Activated T-helper 9 cell treated with anti-CD3 and anti-CD28 coated beads, Interleukin-2, amount 50 U/mL, for 16 hours (primary cell): ENCODE results near the gene PGLYRP3.

Source experiments
- DNase-seq: peaks from one replicate; pipeline ENCODE4 v3.0.0-alpha.2; 2020; ENCODE audit warnings: low read depth

Gene PGLYRP3, protein sequence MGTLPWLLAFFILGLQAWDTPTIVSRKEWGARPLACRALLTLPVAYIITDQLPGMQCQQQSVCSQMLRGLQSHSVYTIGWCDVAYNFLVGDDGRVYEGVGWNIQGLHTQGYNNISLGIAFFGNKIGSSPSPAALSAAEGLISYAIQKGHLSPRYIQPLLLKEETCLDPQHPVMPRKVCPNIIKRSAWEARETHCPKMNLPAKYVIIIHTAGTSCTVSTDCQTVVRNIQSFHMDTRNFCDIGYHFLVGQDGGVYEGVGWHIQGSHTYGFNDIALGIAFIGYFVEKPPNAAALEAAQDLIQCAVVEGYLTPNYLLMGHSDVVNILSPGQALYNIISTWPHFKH

DNA sequence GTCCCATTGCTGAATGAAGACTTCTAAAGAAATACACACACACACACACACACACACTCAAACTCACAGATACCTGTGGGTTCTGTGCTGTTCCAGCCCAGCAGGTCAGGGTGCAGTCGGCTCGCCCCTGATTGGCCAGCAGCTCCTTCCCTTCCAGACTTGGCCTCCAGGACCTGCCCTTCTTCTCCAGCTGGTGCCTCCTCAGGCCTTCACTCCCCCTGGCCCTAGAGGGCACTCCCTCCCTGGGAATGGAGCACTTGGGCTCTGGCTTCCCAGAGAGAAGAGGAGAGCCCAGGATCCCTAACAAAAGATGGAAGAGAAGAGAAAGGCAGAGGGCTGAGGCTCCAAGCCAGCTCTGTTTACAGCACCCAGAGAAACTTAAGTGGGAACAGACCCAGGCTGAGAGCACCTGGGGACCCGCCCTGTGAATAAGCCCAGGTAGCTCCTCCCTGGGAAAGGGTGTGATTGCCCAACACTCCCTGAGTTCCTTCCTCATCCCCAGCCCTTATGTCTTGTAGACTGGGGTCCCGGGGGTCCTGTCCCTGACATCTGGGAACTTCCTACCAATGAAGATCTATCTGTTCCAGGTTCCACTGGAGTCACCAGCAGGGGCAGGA, at the start of gene PGLYRP3:
Gene PGLYRP3, minus strand, starts transcription at position 383 of the 617 bp plus-strand sequence. CDS start 2,287 bp downstream, outside the sequence.
- DNase-seq = no peak

DNA sequence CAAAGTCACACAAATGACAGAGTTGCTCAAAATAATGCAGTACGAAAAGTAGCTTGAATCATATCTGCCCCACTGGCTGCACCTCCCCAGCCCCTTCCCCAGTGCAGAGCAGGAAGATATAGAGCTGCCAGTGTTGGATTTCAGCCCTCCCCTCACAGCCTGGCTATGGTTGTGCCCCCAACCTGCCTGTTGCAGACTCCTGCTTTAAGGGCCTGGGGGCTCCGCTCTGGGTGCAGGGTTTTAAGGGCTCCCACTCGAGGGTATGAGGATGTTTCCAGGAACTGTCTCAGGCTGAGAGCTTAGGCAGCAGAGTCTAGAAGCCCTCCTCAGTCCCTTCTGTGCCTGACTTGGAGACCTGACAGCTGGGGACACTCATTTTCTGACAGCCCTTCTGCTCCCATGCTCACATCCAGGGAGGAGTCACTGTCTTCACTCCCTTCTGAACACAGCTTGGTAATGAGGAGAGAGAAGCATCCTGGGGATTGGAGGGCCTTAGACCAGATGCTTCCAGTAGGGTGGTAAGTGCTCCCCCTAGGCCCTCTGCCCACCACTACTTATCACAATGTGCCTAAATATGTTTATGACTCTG, 49.5 kb upstream of the PGLYRP3 start:
- no peak for DNase-seq

DNA sequence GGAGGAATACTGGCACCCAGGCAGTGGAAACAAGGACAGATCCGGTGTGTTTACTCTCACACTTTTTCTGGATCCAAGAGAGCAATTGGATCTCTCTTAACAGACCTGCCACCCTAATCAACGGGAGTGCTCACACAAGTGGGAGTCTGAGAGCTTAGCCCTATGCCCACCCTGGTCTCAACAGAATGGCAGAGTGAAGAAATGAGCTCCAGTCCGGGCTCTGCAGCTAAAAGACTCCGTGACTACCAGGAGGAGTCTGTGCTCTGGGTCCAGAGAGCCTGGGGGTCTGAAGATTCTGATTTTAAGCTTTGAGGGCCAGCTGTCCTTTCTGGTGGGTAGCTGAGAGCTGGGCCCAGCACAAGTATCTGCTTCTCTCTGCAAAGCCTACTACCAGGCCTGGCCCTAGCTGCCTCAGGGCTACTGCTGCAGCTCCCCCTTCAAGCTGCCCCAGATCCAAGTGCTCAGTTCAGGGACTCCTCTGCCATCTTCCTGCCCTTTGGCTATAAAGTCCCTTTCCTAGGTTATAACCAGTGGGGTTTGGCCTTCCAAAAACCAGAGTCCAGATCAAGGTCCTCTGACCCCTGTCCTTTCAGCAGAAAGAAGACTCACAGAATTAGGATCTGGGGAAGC, 48.8 kb upstream of the PGLYRP3 start:
- no peak for DNase-seq

DNA sequence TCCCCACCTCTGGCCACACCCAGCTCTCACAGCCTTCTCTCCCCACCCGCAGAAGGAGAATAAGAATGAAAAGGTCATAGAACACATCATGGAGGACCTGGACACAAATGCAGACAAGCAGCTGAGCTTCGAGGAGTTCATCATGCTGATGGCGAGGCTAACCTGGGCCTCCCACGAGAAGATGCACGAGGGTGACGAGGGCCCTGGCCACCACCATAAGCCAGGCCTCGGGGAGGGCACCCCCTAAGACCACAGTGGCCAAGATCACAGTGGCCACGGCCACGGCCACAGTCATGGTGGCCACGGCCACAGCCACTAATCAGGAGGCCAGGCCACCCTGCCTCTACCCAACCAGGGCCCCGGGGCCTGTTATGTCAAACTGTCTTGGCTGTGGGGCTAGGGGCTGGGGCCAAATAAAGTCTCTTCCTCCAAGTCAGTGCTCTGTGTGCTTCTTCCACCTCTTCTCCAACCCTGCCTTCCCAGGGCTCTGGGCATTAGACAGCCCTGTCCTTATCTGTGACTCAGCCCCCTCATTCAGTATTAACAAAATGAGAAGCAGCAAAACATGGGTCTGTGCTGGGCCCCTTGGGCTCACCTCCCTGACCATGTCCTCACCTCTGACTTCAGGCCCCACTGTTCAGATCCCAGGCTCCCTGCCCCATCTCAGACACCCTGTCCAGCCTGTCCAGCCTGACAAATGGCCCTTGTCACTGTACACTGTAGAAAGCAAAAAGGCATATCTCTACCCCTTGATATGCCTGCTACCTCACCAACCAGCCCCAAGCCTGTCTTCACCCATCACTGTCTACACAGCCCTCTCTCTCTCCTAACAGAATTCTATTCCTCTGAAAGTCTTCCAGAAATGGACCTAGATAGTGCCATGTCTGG, 48.1 kb upstream of the PGLYRP3 start:
- DNase-seq = no peak

DNA sequence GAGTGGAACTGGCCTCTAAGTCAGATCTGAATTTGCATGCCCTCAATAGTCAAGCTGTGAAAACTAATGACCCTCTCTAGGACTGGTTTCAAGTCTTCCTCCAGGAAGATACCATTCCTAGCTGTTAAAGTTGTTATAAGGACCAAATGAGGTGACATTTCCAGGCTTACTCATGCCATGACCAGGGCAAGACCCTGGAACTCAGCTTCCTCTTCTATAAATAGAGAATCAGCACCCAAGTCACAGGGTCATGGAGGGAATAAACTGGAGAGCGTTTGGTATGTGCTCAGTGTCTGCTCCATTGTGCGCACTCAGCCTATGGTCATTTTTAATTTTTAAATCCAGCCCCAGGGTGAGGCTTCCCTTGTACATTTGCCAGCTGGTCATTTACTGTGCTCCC, 47.4 kb upstream of the PGLYRP3 start:
- DNase-seq = no peak

DNA sequence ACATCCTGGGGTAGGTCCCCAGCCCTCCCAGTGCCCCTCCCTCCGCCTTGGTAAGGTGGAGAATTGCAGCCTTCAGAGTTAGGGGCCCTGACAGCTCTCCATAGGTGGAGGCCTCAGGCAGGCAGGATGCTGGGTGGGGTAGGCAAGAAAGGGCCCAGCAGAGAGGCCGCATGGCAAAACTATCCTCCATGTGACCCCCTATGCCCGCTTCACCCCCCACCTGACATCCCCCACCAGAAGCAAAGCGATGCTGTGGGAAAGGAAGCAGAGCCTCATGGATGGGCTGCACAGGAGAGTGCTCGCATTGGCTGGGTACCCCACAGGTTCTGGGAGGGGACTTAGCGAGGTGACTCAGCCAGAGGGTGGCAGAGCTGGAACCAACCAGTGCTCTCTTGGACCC, 46.5 kb upstream of the PGLYRP3 start:
- DNase-seq = no peak

DNA sequence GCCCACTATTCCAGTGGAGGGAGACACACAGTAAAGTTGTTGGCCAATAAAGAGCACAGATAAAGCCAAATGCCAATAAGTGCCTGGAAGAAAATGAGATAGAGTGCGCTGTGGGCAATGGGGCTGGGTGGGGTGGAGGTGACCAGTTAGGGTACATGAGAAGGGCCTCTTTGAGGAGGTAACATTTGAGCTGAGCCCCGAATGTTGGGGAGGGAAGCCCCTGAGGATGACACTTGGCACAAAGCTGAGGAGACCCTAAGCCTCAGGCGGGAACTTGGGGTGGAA, 45.9 kb upstream of the PGLYRP3 start:
- no peak for DNase-seq

DNA sequence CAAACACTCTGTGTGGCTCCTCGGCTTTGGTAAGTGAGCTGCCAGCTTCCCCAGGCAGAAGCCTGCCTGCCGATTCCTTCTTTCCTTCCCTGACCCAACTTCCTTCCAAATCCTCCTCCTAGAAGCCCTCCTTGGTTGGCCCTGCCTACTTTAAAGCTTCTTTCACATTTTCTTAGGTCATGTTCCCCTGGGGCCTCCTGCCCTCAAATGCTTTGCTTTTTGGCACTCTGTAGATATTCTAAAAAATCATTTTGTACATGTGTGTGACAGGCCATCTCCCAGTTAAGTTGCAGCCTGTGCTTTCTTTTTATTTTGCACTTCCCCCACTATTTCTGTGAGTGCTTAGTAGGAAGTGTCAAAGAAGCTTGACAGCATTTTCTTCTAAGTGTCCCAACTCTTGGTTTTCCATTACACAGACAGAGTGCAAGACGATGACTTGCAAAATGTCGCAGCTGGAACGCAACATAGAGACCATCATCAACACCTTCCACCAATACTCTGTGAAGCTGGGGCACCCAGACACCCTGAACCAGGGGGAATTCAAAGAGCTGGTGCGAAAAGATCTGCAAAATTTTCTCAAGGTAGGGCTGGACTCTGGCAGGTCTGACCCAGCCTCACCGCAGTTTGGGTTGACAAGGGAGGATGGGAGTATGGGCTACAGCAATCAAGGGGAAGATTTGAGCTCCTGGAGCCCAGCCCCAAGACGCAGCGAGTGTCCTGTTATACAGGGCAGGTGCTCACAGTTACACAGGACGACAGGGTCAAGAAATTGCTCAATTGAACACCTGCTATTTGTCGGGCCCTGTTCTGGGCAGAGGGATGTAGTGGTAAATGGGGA, 45.3 kb upstream of the PGLYRP3 start, which contains the start of gene S100A9:
Gene S100A9, plus strand, starts transcription at position 2 of the 838 bp plus-strand sequence. Its CDS starts 430 bp downstream, at position 432.
- no peak for DNase-seq

DNA sequence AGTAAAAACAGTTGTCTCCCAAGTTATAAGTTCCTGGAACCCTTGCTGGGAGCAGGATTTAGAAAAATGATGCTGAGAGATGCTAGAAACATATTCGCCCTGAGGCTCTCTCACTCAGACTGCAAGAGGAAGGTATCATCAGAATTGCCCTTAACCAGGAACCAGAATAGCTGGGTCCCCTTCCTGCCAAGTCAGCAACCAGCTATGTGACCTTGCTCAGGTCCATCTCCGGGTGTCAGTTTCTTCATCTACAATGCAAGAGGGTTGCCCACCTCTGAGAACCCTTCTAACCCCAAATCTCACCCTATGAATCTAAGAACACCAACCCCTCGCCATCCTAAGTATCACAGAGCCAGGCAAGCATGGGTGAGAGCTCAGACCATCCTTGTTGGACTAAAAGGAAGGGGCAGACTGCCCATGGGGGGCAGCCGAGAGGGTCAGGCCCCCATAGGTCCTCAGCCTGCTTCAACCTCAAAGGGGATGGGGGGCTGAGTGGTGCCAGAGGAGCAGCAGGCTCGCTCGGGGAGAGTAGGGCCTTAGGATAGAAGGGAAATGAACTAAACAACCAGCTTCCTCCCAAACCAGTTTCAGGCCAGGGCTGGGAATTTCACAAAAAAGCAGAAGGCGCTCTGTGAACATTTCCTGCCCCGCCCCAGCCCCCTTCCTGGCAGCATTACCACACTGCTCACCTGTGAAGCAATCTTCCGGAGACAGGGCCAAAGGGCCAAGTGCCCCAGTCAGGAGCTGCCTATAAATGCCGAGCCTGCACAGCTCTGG, 44.5 kb upstream of the PGLYRP3 start:
- no peak for DNase-seq

DNA sequence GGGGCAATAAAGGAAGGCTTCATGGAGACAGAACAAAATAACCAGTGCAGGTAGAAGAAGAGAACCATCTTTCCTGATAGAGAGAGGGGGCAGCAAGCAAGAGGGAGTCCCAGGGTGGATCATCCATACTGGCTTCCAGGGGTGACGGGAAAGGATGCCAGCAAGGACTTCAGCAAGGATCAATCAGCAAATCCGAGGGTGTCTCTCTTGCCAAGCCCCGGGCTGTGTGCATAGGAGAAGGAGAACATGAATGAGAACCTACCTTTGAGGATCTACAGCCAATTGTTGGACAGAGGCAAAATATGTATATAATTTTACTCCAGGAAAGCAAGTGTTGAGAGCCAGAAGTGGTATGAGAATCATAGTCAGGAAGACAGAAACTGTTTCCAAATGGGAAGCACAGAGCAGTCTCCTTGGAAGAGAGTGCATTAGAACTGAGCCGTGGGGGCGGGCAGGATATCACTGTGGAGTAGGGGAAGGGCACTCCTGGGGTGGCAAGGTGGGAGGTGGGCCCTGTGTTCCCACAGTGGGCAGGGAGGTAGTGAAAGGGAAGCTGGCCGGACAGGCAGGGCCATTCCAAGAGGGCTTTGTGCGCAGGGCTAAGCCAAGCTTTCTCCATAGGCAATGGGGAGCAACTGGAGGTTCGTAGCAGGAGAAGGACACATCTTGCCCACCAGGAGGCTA, 43.8 kb upstream of the PGLYRP3 start:
- DNase-seq = no peak

DNA sequence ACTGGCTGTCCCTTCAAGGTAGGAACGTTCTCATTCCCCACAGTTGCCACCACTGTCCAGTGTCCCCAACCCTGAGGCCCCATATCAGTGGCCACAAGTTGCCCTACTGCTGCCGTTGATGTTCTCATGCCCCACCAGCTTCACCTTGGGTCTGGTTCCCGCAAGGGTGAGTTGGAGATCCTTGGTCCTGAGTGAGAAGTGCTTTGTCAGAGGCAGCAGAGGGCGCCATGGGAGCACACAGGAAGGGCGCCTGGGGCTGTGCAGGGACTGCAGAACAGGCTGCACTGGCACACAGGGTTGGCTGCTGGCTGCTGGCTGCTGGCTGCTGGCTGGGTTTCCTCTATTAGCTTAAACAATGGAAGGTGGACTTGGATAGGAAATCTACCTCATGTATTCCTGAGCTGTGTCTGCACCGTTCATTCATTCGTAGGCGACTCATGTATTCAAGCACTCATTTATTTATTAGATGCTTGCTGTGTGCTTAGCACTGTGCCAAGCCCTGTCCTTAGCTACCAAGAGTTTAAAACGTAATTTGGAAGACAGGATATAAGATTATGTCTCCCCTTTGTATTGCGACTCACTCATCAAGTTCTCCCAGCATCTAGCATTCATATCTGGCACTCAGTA, 42.8 kb upstream of the PGLYRP3 start:
- DNase-seq = no peak

DNA sequence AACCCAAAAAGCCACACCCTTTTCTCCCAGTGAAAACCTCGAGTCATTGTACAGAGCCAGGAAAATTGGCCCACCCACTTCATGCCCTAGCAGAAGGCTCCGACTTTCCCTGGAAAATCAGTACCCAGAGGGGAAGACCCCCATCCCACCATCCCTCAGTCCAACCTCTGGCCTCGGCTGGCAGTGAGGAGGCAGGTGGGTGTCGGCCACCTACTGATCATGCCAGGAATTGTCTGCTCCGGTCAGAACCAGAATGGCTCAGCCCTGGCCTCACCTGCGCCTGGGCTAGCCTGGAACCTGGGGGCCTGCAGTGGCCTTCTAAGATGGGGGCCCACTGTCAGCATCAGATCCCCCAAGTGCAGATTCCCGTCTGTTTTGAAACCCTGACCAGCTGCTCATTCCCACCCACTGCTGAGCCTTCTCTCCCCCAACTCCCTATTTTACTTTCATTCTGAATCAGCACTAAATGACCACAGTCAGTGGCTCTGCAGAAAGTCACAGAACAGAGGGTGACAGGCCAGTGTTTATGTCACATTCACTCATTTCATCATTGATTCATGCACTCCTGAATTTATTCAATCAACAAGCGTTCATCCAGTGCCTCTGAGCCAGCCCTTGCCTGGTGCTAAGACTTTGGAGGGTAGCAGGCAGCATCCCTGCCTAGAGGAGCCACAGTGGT, 41.9 kb upstream of the PGLYRP3 start:
- DNase-seq = no peak

DNA sequence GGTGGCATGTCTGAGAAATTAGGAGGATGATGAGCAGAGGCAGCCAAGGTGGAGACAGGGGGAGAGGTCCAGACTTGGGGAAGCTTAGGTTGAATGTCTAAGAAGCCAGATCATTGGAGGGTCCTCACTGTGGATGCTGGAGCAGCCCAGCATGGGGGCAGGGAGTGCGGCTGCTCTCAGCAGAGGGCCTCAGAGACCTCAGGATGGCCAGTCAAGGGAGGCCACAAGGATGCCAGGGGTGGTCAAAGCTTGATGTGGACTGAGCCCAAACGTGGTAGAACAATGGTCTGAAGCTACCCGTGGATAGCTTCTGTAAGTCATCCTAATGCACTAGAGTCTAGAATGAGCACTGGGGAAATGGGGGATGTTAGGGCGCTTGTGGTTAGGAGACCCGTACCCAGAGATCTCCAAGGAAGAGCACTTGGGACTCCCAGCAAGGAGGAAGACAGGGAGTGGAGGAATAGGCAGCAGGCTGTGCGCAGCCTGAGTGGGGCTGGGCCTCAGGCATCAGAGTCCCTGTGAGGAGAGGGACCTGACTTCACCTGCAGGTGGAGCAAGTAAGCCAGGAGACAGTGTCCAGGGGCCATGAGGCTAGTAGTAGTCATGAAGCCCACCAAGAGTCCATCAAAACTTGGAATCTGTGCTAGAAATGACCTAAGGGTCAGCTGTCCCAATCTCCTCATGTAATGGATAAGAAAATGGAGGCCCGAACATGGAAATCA, 40.6 kb upstream of the PGLYRP3 start:
- DNase-seq = no peak

DNA sequence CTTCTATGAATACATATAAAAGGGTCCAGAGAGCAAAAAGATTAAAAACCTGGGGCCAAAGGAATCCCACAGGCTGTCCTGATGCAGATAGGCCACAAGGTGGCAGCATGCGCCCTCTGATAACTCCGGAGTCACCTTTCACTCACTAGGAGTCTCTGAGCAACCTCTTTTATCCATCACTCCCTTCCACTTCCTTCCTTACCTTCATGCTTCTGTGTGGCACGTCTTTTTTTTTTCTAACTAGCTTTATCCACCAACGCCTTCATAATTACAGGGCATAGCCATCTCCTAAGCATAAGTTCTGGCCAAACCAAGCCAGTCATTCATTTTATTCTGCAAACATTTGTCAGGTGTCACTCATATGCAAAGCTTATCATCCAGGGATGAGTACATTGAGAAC, 39.8 kb upstream of the PGLYRP3 start:
- peak; percentile 37 for DNase-seq

DNA sequence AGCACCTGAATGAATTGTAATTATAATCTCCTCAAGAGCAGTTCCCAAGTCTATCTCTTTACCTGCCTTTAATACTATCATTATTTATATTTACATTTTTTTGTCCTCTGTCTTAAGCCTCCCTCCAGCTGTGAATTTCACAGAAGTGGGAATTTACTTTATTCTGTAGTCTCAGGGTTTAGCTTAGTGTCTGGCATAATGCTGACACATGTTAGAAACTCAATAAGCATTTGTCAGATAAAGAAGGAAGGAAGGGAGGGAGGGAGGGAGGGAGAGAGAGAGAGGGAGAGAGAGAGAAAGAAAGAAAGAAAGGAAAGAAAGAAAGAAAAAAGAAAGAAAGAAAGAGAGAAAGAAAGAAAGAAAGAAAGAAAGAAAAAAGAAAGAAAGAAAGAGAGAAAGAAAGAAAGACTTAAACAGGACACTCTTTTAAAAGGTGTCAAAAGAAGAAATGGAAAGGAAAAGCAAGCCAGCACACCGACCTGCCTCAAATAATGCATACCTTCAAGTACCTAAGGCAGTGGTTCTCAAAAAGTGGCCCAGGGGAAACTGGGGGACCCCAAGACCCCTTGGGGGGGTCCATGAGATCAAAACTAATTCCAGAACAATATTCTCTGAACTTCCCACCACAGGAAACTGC, 37.7 kb upstream of the PGLYRP3 start:
- no peak for DNase-seq

DNA sequence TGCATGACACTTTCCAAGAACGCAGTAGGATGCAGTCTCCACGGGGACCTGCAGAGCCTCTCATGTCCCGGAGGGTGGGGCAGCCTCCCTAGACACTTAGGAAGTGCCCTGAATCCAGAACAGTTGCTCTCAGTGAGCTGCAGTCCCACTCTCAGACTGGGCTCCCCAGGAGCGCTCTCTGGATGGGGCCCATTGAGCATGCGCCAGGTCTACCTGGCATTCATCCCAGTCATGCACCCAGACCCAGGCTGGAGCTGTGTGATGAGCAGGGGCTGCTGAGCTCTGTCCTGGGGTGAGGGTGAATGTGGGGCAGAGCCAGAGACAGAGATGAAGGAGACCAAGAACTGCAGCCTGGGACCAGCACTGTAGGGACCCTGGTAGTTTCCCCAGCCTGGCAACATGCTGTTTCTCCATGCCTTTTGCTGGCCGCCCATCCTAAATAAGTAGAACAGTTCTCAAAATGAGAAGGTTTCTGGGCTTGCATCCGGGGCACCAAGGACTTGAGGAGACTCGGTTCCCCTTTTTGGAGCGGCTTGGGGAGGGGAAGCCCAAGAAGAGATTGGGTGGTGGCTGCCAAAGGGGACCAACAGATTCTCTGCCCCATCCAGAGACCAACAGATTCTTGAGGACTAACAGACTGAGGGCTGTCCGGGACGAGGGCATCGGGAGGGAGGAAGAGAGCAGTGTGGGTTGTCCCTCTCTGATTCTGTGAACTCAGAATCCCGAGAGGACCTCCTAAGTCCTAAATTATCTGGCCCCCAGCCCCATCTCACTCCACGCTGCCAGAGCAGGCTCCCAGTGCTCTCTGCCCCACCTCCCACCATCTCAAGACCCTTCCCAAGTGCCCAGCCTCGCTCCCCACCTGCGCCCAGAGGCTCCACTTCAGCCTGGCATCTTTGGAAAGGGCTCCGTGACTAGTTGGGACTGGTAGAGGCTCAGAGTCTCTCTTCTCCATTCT, 36.9 kb upstream of the PGLYRP3 start:
- no peak for DNase-seq
